K562 (cell line): ENCODE measurements around the gene BIK. TPM values are rescaled to one million over a fixed set of nuclear protein-coding genes. Genes with fewer than 3 reads are reported as not detected.
A peak's percentile ranks its signal among the peaks of the same experiment; 100 is the strongest.

Experiments
- ADNP ChIP-seq: fragments of 200-800 bp; sonication (Bioruptor generic); IDR thresholded peaks from 2 replicates; pipeline ENCODE4 v1.6.1; 2016; ENCODE audit warnings: missing genetic modification characterization, missing compliant biosample characterization
- ATF2 ChIP-seq: sonication (generic); formaldehyde crosslinking; IDR thresholded peaks from 2 replicates; pipeline ENCODE4 v1.8.1; 2022; ENCODE audit warnings: missing genetic modification reagents
- BCOR ChIP-seq: fragments of 450-650 bp; IDR thresholded peaks from 2 replicates; pipeline ENCODE4 v1.6.1; 2016
- CBX5 ChIP-seq: IDR thresholded peaks from 2 replicates; pipeline ENCODE4 v1.6.1; 2014; ENCODE audit warnings: low read depth, borderline replicate concordance
- CREB1 ChIP-seq, 2 experiments: sonication (generic) in 1 of 2; formaldehyde crosslinking in 1 of 2; IDR thresholded peaks; 2 replicates each; pipeline versions ENCODE4 v1.6.1 to v1.8.0; 2012 to 2022; ENCODE audit warnings: inconsistent platforms in 1 of 2, mild to moderate bottlenecking in 1 of 2, missing genetic modification reagents in 1 of 2, moderate library complexity in 1 of 2
- ELK3 ChIP-seq: fragments of 450-650 bp; formaldehyde crosslinking; IDR thresholded peaks from 2 replicates; pipeline ENCODE4 v1.4.0; 2020; ENCODE audit warnings: mild to moderate bottlenecking
- HCFC1 ChIP-seq: IDR thresholded peaks from 2 replicates; pipeline ENCODE4 v1.6.1; 2012; ENCODE audit warnings: low read depth, low read length, improper control_type of control experiment
- HDAC2 ChIP-seq: fragments of 450-650 bp; IDR thresholded peaks from 2 replicates; pipeline ENCODE4 v1.6.1; 2016; ENCODE audit warnings: mild to moderate bottlenecking
- HMG20B ChIP-seq: fragments of 250-450 bp; sonication (Bioruptor Pico); IDR thresholded peaks from 2 replicates; pipeline ENCODE4 v1.5.0; 2021; ENCODE audit warnings: mild to moderate bottlenecking
- MBD1 ChIP-seq: fragments of 250-450 bp; sonication (Bioruptor Pico); IDR thresholded peaks from 2 replicates; pipeline ENCODE4 v1.8.0; 2022; ENCODE audit warnings: inconsistent platforms
- RBM39 ChIP-seq: fragments of 200-400 bp; formaldehyde crosslinking; optimal IDR thresholded peaks from 2 replicates; pipeline ENCODE3; 2018; ENCODE audit warnings: low read depth, low read length
- SMARCA5 ChIP-seq: fragments of 450-650 bp; IDR thresholded peaks from 2 replicates; pipeline ENCODE4 v1.6.1; 2016
- STAT5B ChIP-seq: fragments of 250-450 bp; sonication (Bioruptor Pico); IDR thresholded peaks from 2 replicates; pipeline ENCODE4 v1.8.0; 2021; ENCODE audit warnings: mild to moderate bottlenecking, inconsistent platforms
- ZFPM2 ChIP-seq: fragments of 250-450 bp; sonication (Bioruptor Pico); IDR thresholded peaks from 2 replicates; pipeline ENCODE4 v1.5.1; 2022; ENCODE audit warnings: mild to moderate bottlenecking
- ZNF445 ChIP-seq: fragments of 250-450 bp; sonication (Bioruptor Pico); IDR thresholded peaks from 2 replicates; pipeline ENCODE4 v1.4.0; 2020; ENCODE audit warnings: low read depth, mild to moderate bottlenecking, moderate library complexity
- ZNF717 ChIP-seq: fragments of 250-450 bp; sonication (Bioruptor Pico); IDR thresholded peaks from 2 replicates; pipeline ENCODE4 v1.5.0; 2021
- polyA plus RNA-seq, 8 experiments: library from polyadenylated mRNA; depleted of rRNA in 4 of 8; stranded (reverse) in 5 of 8; unstranded in 3 of 8; fragments of >200 nt; fragmentation: Nextera tagmentation in 2 of 8; fragmentation: Illumina TruSeq in 1 of 8; extraction: Ambion mirVana in 2 of 8; extraction: Trizol in 1 of 8; gene quantifications; 2 replicates each; pipeline versions ENCODE4 v1.2.1 to v1.2.3, GENCODE V29; 2011 to 2014; ENCODE audit warnings: inconsistent platforms in 1 of 8, missing spikeins in 1 of 8
- total RNA-seq, 7 experiments: library from RNA; depleted of rRNA in 6 of 7; stranded (reverse); fragments of >200 nt in 6 of 7; fragmentation: Illumina TruSeq in 2 of 7; extraction: Trizol in 2 of 7; gene quantifications; 2 replicates each; pipeline versions ENCODE4 v1.2.1 to v1.2.3, GENCODE V29; 2011 to 2021; ENCODE audit warnings: low replicate concordance in 1 of 7

Gene BIK
- total and polyA plus RNA-seq, 9 of the 15 experiments (the other 6 are each of a cell fraction or from before 2014, with no cell fraction given), result 0.08 to 0.23 (median 0.18) TPM; not detected in 4

GRCh38 chr22:43150731-43151206 lies 40.2 kb downstream of the BIK start (continued):
- no peak for TF ChIP-seq CREB1 (IDR thresholded peaks at IDR 0.05)
- no peak for TF ChIP-seq CREB1 (CRISPR knock-in tag; IDR thresholded peaks at IDR 0.05)
- no peak for TF ChIP-seq ZNF717 (CRISPR knock-in tag)
- peak; percentile 59; the same call in 1 of the 2 replicates for TF ChIP-seq HDAC2
- no peak for TF ChIP-seq HCFC1
- 0 out of 2 replicates have a peak, but pooled peaks have one; percentile 58 for TF ChIP-seq ADNP (tag)
- TF ChIP-seq RBM39, result no peak
- TF ChIP-seq ZNF445 (CRISPR knock-in tag), result no peak
- TF ChIP-seq ATF2 (CRISPR knock-in tag), result no peak
- no peak for TF ChIP-seq ELK3
- no peak for TF ChIP-seq STAT5B (CRISPR knock-in tag)
- peak; percentile 89 for TF ChIP-seq SMARCA5
- no peak for TF ChIP-seq HMG20B (CRISPR knock-in tag)
- TF ChIP-seq BCOR, result peak; percentile 83
- no peak for TF ChIP-seq ZFPM2 (CRISPR knock-in tag)
- TF ChIP-seq MBD1 (CRISPR knock-in tag), result peak; percentile 71; the same call in 1 of the 2 replicates
- TF ChIP-seq CBX5, result no peak
- TF ChIP-seq, all 486 proteins: peak for 8
